Esophagus squamous epithelium (tissue), 4 donors: ENCODE measurements around the gene TUBA8.
"Not testable (repeated sequence)": the region's sequence is repeated elsewhere in the genome, so short reads cannot be mapped to it uniquely, and the experiment has no call there.

Experiments used
- CTCF ChIP-seq, 6 experiments: fragments of 450-650 bp in 4 of 6; fragments of 200-600 bp in 2 of 6; sonication (generic) in 2 of 6; IDR thresholded peaks; one replicate each; pipeline ENCODE4 v1.5.1; 2016 to 2019; ENCODE audit warnings: antibody characterized with exemption in 6 of 6, mild to moderate bottlenecking in 4 of 6, moderate library complexity in 4 of 6
- POLR2A ChIP-seq, 4 donors: fragments of 450-650 bp; IDR thresholded peaks; one replicate each; pipeline ENCODE4 v1.6.1; 2017; ENCODE audit warnings: antibody characterized with exemption in 4 of 4, mild to moderate bottlenecking in 4 of 4, moderate library complexity in 3 of 4

- not testable (repeated sequence) for TF ChIP-seq CTCF, POLR2A (IDR thresholded peaks at IDR 0.05)
These were observed 62.8 kb downstream of the TUBA8 start for GRCh38 chr22:18173441-18173840.
